ENCODE data around the gene CALN1.
"Not testable (repeated sequence)": the region's sequence is repeated elsewhere in the genome, so short reads cannot be mapped to it uniquely, and the experiment has no call there.

CALN1 gene

DNA sequence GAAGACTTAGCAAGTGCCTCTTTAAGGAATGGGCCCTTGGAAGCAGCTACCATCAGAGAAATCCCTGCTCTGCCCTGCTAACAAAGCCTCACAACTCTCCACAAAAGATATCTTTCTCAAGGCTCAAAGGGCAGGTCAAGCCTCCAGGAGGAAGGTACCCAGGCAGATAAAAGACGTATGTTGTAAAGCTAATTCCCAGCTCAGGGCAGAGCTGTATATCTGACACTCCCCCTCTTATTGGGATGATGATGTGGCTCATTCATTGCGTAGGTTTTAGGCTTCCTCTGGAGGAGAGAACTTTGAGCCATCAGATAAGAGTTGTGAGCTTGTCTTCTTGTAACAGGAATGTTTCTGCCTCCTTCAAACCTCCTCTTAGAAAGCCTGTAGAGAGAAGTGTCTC, 145.4 kb downstream of the CALN1 start:
- DNase-seq (ENCODE audit: low read depth): no peak

DNA sequence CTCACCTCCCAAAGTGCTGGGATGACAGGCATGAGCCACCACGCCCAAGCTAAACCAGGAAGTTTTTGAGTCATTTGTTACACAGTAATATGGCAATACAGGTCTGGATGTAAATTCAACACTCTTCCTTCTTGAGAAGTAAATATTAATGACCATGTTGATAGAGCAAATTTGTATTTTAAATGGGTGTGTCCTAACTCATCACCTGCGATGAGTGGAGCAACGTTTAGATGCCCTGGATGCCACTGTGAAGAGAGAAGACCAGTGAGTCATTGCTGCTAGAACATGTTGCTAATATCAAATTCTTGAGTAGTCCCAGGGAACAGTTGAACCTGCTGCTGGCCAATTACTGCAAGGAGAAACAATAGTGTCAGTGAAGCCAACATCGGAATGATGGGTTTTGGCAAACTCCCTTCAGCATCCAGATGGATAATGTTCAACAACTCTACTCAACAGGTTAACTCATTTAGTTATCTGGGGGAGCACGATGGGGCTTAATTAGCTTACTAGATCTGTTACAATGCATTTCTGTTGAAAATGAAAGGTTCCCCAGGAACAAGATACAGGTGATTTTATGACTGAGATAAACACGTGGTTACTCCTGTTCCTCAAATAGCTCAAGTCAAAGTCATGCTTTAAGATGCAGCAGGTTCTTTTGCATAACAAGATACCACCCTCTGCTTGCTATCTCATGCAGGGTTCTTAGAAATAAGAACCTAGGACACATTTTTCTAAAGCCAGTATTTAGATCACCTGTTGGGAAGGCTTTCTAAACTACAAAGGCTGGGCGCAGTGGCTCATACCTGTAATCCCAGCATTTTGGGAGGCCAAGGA, 146.8 kb downstream of the CALN1 start:
- DNase-seq (ENCODE audit: low read depth): no peak

DNA sequence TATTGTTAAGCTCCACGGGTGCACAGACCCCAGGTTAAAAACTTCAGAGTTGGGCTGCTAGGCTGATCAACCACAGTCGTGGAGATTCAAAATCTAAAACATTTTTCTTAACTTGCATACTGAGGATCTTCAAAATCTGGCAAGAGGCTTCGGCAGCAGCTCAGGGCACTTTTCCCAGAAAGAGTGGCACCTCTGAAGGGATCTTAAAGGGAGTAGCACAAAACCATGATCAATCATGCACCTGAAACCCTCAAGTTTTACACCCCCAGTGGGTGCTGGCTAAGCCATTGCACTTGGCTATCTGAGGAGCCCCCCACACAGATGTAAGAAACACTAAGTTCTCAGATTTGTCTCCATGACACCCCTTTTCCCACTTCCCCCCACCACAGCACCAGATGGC, 151.7 kb downstream of the CALN1 start:
- DNase-seq (ENCODE audit: low read depth): no peak

DNA sequence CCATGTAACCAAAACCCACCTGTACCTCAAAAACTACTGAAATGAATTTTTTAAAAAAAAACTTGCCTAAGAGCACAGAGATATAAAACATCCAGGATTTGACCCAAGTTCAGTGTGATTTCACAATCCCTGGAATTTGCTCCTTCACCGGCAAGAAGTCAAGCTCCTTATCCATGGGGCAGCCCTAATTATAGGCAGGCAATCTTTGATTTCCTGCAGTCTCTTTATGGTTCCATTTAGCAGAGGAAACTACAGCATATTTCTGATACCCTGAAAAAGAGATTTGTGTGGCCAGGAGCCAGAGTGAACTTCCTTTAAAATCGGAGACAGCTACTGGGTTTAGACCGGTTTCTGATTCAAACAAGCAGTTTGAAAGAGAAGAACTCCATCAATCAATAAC, 154.1 kb downstream of the CALN1 start:
- no peak for DNase-seq (ENCODE audit: low read depth)

DNA sequence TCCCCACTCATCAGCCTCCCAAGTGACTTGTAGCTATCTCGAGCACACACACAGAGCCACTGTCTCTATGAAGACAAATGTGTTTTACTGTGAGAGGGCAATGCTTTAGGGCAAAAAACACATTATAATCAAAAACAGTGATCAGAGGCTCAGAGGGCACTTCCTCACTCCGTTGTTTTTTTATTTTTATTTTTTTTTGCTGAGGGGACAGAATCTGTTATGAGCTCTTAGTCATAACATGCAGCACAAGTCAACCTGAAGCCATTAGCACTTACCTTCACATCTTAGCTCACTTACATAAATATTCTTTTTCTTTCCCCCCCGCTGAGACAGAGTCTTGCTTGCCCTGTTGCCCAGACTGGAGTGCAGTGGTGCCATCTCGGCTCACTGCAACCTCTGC, 157.7 kb downstream of the CALN1 start:
- no peak for DNase-seq (ENCODE audit: low read depth)

DNA sequence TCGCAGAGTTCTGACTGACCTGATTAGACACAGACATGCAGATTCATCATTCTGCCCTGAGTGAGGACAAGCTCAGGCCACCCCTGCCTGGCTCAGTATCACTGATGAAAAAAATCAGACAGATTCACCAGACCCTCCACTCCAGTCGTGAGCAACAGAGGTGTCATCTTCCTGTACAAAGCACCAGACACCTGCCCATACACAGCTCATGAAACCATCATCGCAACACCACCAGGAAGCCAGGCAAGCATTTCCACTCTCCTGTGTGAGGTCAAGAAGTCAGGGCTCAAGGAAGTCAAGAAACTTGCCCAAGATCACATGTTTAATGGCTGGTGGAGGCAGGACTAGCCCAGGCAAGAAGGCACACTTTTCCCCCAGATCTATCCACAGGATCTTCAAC, 163.0 kb downstream of the CALN1 start:
- no peak for DNase-seq (ENCODE audit: low read depth)

DNA sequence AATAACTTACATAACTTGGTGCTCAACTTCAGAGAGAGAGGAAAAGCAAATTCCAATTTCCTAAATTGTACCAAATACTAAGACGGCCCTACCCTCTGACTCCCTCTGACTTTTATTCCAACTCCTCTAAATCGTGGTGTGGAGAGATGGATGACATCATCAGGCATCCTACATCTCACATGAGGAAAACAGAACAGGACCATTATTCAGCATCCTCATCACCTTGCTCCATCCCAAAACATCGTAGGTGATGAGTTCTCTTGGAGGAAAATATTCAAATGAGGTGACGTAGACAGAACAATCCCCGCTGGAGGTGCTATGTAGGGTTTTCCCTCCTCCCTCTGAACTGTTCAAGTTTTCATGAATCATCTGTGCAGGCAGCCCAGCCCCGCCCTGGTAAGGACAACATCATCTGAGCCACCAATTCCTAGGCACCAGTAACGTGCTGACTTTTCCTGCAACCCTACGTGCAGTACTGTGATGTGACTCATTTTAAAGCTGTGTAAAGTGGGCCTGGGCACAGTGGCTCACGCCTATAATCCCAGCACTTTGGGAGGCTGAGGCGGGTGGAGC, 167.2 kb downstream of the CALN1 start:
- no peak for DNase-seq (ENCODE audit: low read depth)

DNA sequence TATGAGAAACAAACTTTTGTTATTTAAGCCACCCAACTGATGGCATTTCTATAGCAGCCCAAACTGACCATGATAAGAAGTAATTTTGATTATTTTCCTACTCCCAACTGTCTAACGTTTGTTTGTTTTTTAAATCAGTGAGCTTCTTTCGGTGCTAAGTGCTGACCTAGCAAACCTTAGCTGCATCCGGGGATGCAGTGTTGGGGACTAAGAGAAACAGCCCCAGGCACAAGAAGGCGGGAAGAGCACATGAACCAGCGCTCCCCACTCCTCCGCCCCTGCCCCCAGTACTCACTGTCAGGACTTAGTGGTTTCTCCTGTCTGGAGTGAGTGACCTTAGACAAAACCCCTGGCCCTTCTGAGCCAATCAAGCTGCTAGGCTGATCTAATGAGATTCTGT, 168.8 kb downstream of the CALN1 start:
- no peak for DNase-seq (ENCODE audit: low read depth)

DNA sequence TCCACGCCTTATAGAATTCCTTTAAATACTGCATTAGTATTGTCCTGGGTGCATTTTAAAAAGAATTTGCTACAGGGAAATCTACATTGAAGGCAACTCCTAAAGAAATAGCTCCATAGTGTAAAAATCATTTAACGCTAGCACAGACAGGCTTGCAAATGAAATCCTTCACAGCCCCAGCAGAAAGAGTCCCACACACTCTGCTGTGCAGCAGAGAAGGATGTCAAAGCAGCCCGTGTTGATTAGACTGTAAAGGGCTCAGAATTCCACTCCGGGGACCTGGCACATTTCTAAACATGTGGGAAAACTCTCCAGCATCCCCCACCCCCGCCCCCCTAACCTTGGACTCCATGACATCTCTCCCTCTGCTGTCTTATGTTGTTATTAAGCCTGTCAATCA, 176.8 kb downstream of the CALN1 start:
- DNase-seq (ENCODE audit: low read depth): no peak

DNA sequence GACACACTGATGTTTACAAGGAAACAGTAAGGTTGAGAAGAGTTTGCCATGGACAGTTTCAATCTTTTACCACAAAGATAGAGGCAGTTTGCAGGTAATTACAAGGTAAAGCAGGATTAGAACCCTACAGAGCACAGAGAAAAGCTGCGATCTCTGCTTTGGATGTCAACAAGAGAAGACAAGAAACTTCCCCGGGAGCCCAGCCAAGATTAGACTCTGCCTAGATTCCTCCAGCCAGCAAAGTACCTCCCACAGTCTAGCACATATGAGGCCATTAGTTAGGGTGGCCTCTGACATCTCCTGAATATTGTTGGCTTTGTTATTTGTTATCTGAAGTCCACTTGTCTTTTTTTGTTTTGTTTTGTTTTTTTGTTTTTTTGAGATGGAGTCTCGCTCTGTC, 178.1 kb downstream of the CALN1 start:
- no peak for DNase-seq (ENCODE audit: low read depth)

DNA sequence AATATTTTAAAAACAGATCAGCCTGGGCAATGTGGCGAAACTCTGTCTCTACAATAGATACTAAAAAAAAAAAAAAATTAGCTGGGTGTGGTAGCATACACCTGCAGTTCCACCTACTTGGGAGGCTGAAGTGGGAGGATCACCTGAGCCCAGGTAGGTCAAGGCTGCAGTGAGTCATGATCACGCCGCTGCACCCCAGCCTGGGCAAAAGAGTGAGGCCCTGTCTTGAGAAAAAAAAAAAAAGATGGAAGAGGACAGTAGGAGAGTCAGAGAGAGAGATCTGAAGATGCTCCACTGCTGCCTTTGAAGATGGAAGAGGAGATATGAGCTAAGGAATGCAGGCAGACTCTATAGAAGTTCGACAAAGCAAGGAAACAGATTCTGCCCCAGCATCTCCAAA, 181.9 kb downstream of the CALN1 start:
- no peak for DNase-seq (ENCODE audit: low read depth)

DNA sequence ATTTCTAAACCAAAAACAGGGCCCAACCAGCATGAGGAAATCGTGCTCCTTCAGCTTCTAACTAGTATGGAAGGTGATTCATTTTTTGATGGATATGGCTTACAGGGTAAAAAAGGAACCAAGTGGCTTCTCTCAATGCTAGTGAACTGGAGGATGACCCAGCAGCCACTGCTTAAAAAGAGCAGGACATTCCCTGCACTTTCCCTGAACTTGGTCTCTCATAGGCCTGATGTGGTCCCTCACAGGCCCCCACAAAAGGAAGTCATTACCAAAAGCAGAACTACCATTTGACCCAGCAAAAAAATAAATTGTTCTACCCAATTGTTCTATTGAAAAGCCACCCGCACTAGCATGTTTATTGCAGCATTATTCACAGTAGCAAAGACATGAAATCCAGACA, 188.8 kb downstream of the CALN1 start:
- DNase-seq (ENCODE audit: low read depth): no peak

DNA sequence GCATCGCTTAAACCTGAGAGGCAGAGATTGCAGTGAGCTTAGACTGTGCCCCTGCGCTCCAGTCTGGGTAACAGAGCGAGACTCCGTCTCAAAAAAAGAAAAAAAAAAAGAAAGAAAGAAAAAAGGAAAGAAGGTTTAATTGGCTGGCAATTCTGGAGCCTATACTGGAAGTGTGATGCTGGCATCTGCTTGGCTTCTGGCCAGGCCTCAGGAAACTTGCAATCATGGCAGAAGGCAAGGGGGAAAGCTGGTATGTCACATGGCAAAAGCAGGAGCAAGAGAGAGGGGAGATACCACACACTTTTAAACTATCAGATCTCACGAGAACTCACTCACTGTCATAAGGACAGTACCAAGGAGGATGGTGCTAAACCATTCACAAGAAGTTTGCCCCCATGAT, 190.0 kb downstream of the CALN1 start:
- DNase-seq (ENCODE audit: low read depth): no peak

DNA sequence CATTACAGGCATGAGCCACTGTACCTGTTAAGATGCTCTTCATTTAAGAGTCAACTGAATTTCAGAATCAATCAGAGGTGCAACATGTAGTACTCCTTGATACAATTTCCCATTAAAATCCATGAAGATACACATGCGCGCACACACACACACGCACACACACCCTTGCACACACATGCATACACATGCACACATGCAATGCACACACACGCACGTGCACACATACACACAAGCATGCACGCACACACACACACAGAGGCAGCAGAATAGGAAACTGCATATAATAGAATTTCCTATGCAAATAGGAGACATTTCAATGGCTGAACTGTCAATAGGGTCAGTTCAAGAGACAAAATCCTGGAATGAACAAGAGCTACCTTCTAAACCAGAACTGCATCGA, 192.6 kb downstream of the CALN1 start:
- no peak for DNase-seq (ENCODE audit: low read depth)

DNA sequence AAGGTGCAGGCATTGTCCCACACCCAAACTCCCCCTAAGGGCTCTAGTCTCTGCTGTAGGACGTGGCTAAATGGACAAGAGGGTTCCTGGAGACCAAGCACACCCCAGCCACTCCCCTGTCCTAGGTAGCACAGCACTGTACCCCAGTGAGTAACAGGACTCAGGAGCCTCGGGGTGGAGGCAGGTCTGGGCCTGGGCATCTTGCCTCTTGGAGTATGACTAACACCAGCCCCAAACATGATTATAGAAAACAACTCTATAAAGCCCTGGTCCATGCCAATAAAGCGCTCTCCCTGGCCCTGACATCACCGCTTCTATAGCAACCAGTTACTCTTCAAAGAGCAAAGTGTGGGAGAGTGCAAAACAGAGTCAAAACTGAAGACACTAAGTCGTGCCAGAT, 195.0 kb downstream of the CALN1 start:
- no peak for DNase-seq (ENCODE audit: low read depth)

DNA sequence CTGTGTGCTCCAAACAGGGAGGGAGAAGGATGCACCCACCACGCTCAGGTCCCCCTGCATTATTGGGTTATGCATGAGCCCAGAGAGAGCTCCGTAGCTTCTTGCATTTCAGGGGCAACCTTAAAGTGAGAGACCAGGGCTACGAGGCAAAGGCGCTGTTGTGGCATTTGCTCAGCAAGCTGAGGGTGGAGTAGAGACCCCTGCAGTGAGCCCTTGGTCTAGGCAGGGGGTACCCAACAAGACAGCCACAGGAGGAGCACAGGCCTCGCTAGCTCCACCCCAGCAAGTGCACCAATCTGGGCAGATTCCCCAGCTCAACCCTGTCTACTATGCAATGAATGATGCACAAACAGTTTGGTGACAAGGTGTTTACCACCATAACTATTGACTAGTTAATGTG, 198.4 kb downstream of the CALN1 start:
- DNase-seq (ENCODE audit: low read depth): no peak

DNA sequence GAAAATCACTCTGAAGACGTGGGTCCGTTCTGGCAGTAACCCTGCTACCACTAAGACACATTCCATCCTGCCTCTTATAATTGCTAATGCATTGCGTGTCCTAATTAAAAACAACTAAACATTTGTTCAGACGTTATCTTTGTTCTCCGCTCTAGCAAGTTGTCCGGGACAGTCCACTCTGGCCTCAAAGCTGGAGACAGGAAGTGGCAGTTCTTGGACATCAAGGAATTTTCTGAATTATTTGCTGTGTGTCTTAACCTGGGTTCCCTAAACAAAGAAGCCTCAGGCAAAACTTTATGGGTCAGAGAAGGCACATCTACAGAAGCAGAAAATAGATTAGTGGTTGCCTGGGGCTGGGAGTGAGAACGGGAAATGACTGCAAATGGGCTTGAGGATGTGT, 199.1 kb downstream of the CALN1 start:
- DNase-seq (ENCODE audit: low read depth): no peak

DNA sequence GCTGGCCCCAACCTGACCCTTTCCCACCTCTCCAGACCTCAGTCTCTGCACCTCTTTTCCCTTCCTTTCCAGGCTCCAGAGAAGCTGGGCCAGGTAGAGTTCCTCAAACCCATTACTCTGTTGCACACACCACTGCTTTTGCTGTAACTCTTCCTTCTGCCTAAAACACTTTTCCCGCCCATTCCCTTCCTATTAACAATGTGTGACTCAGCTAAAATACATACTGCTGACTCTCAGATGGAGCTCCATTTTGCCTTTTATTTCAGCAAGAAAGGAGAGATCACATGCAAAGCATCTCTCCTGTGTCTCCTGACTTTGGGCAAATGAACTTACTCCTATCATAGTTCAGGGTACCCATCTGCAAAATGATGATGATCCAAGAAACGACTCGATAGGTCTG, 201.0 kb downstream of the CALN1 start:
- no peak for DNase-seq (ENCODE audit: low read depth)

DNA sequence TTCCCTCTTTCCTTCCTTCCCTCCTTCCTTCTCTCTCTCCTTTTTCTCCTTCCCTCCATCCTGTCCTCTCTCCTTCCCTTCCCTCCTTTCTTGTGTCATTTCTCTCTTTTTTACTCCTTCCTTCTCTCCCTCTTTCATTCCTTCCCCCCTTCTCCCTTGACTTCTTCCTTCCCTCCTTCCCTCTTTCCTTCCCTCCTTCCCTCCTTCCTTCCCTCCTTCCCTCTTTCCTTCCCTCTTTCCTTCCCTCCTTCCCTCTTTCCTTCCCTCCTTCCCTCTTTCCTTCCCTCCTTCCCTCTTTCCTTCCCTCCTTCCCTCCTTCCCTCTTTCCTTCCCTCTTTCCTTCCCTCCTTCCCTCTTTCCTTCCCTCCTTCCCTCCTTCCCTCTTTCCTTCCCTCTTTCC, 203.1 kb downstream of the CALN1 start:
- DNase-seq (ENCODE audit: low read depth): not testable (repeated sequence)

DNA sequence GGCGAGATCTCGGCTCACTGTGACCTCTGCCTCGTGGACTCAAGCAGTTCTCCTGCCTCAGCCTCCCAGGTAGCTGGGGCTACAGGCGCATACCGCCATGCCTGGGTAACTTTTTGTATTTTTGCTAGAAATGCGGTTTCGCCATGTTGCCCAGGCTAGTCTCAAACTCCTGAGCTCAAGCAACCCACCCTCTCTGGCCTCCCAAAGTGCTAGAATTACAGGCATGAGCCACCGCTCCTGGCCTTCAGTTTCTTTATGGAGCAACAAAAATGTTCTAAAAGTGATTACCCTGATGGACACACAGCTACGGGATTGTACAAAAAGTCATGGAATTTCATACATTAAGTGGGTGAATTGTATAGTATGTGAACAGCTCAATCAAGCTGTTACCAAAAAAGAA, 216.0 kb downstream of the CALN1 start:
- no peak for DNase-seq (ENCODE audit: low read depth)

DNA sequence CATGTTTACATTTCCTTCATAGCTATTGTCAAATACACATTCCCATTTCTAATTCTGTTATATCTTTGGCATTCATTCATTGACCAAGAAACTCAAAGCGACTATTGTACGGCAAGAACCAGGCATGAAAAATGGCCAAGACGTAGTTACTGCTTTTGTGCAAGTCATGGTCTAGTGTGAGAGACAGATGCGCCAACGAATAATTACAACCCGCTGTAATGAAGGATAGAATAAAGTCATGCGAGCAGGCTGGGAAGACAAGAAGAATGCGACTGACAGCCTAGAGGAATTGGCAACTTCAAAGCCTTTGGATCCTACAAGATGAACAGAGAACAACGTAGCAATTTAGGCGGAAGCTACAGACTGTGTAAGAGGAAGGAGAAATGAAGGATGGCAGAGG, 221.2 kb downstream of the CALN1 start:
- no peak for DNase-seq (ENCODE audit: low read depth)

DNA sequence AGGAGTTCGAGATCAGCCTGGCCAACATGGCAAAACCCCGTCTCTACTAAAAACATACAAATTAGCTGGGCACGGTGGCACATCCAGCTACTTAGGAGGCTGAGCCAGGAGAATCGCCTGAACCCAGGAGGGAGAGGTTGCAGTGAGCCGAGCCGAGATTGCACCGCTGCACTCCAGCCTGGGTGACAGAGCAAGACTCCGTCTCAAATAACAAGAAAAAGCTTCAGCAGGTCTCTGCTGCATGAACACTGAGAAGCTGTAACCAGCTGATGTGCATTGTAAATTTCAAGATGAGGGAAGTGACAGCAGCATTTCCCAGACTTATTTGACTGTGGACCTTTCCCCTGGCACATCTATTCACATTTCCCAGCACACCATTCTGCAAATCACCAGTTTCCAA, 222.0 kb downstream of the CALN1 start:
- no peak for DNase-seq (ENCODE audit: low read depth)

DNA sequence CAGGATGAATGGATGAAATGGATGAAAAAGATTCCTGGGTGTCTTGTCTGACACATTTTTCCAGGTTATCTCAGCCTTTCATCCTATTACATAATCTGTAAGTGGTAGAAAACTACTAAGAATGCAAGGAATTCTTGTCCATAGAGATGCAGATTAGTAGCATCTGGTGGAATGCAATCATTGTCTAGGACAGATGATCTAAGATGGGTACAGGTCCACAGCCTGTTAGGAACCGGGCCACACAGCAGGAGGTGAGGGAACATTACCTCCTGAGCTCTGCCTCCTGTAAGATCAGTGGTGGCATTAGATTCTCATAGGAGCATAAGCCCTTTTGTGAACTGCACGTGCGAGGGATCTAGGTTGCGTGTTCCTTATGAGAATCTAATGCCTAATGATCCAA, 225.0 kb downstream of the CALN1 start:
- DNase-seq (ENCODE audit: low read depth): no peak

DNA sequence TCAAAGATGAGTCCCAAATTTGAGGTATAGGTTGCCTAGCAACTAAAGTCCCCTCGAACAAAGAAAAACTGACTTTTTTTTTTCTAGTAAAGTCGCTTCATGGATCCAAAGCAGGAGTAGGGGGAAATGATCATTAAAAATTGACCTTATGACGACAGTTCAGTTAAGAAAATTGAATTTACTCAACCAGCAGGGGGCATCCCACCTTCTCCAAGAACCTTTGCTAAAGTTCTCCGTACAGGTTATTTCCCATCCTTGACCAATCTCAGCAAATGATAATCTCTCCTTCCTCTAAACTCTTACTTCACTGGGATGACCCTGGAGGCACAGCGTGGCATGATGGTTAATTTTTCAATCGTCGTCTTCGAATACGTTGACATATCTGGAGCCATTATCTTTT, 228.3 kb downstream of the CALN1 start:
- no peak for DNase-seq (ENCODE audit: low read depth)
